ENCODE data around the gene HYAL3. TPM values are rescaled to one million over a fixed set of nuclear protein-coding genes. Genes with fewer than 3 reads are reported as not detected.

HYAL3 gene
- total RNA-seq, 2 donors from 2014 or later, result 2.5 to 4.2 TPM

- Histone ChIP-seq H3K36me3 (peaks cover 8% of the 10 kb centered on the region), H3K27ac (no peak overlapping the region), H3K27me3 (no peaks in the 10 kb centered on the region), H3K4me1 (peaks cover 4% of the 10 kb centered on the region), H3K4me3 (no peak overlapping the region), H3K9ac (ENCODE audit: low read depth in 2 of 2, low read length in 2 of 2) (no peak overlapping the region), H3K9me3 (no peaks in the 10 kb centered on the region)
- intact Hi-C loops (cut with DNase I), result no loop called here
- peak; percentile 59 for TF ChIP-seq CTCF (IDR thresholded peaks at IDR 0.05)
- peak; percentile 71 for DNase-seq
These were observed 42.0 kb downstream of the HYAL3 start for GRCh38 chr3:50256978-50257890.

- no peak overlapping the region for H3K9ac ChIP-seq (ENCODE audit: low read depth in 2 of 2, low read length in 2 of 2)
- peaks cover 8% of the 10 kb centered on the region for H3K36me3 ChIP-seq
- no peaks in the 10 kb centered on the region for H3K9me3 ChIP-seq
- no peak for TF ChIP-seq CTCF (IDR thresholded peaks at IDR 0.05)
- intact Hi-C loops (cut with DNase I), result no loop called here
- DNase-seq, result no peak
- H3K27me3 ChIP-seq, result no peaks in the 10 kb centered on the region
- H3K27ac ChIP-seq, result peak overlapping the region; percentile 33
- H3K4me1 ChIP-seq, result peaks cover 4% of the 10 kb centered on the region
- no peak overlapping the region for H3K4me3 ChIP-seq
These were observed 44.0 kb downstream of the HYAL3 start for GRCh38 chr3:50255251-50255615.

GRCh38 chr3:50254577-50255250 lies 44.5 kb downstream of the HYAL3 start:
- intact Hi-C loops (cut with DNase I), result no loop called here
- Histone ChIP-seq H3K9me3 (no peaks in the 10 kb centered on the region), H3K9ac (ENCODE audit: low read depth in 2 of 2, low read length in 2 of 2) (no peak overlapping the region), H3K27ac (peak overlapping the region; percentile 33), H3K27me3 (no peaks in the 10 kb centered on the region), H3K4me3 (no peak overlapping the region), H3K4me1 (peaks cover 3% of the 10 kb centered on the region), H3K36me3 (peaks cover 8% of the 10 kb centered on the region)
- DNase-seq, result no peak
- no peak for TF ChIP-seq CTCF (IDR thresholded peaks at IDR 0.05)

GRCh38 chr3:50251220-50251619 lies 48.0 kb downstream of the HYAL3 start:
- no peak overlapping the region for H3K9ac ChIP-seq (ENCODE audit: low read depth in 2 of 2, low read length in 2 of 2)
- no peak overlapping the region for H3K27ac ChIP-seq
- H3K9me3 ChIP-seq, result no peaks in the 10 kb centered on the region
- H3K4me3 ChIP-seq, result no peak overlapping the region
- no peaks in the 10 kb centered on the region for H3K27me3 ChIP-seq
- intact Hi-C loops (cut with DNase I), result no loop called here
- peaks cover 4% of the 10 kb centered on the region for H3K4me1 ChIP-seq
- no peak for TF ChIP-seq CTCF (IDR thresholded peaks at IDR 0.05)
- DNase-seq, result no peak
- peaks cover 2% of the 10 kb centered on the region for H3K36me3 ChIP-seq

GRCh38 chr3:50250514-50250913 lies 48.7 kb downstream of the HYAL3 start:
- H3K9ac ChIP-seq (ENCODE audit: low read depth in 2 of 2, low read length in 2 of 2), result no peak overlapping the region
- intact Hi-C loops (cut with DNase I), result no loop called here
- no peaks in the 10 kb centered on the region for H3K9me3 ChIP-seq
- H3K36me3 ChIP-seq, result no peaks in the 10 kb centered on the region
- DNase-seq, result no peak
- peaks cover 9% of the 10 kb centered on the region for H3K4me1 ChIP-seq
- H3K27me3 ChIP-seq, result no peaks in the 10 kb centered on the region
- H3K27ac ChIP-seq, result no peak overlapping the region
- no peak overlapping the region for H3K4me3 ChIP-seq
- TF ChIP-seq CTCF (IDR thresholded peaks at IDR 0.05), result no peak

Data from colonic mucosa (tissue), 4 donors.